Breast epithelium (tissue), 4 donors: ENCODE data around the gene MED28. TPM values are rescaled to one million over a fixed set of nuclear protein-coding genes. Genes with fewer than 3 reads are reported as not detected.

ENCODE experiments used
- DNase-seq, 2 donors: peaks; one replicate each; pipeline ENCODE4 v3.0.0-alpha.2; 2019; ENCODE audit warnings: low spot score in 2 of 2
- H3K27ac ChIP-seq, 2 donors: fragments of 200-600 bp; sonication (generic) in 1 of 2; one replicate each; pipeline ENCODE4 v1.5.1; 2016 to 2019; ENCODE audit warnings: mild to moderate bottlenecking in 1 of 2
- H3K27me3 ChIP-seq, 2 donors: fragments of 200-600 bp; sonication (generic) in 1 of 2; one replicate each; pipeline versions ENCODE4 v1.5.1 to v1.6.0; 2017 to 2019; ENCODE audit warnings: control low read depth in 1 of 2, mild to moderate bottlenecking in 1 of 2
- H3K36me3 ChIP-seq: fragments of 200-600 bp; one replicate; pipeline ENCODE4 v1.5.1; 2019
- H3K4me1 ChIP-seq, 2 donors: fragments of 200-600 bp; sonication (generic); one replicate each; pipeline ENCODE4 v1.5.1; 2016 to 2019; ENCODE audit warnings: control low read depth in 1 of 2
- H3K4me3 ChIP-seq, 3 donors: fragments of 200-600 bp; sonication (generic); 1 replicate in 2 of 3; 2 replicates in 1 of 3; pipeline ENCODE4 v1.5.1; 2016 to 2019; ENCODE audit warnings: mild to moderate bottlenecking in 3 of 3, moderate library complexity in 2 of 3
- H3K9me3 ChIP-seq, 2 donors: fragments of 200-600 bp; sonication (generic) in 1 of 2; one replicate each; pipeline ENCODE4 v1.5.1; 2016 to 2019; ENCODE audit warnings: control low read depth in 1 of 2
- POLR2A ChIP-seq: fragments of 450-650 bp; IDR thresholded peaks from one replicate; pipeline ENCODE4 v1.6.1; 2016; ENCODE audit warnings: antibody characterized with exemption, mild to moderate bottlenecking, moderate library complexity
- POLR2AphosphoS5 ChIP-seq, 3 donors: sonication (generic); formaldehyde crosslinking; IDR thresholded peaks; one replicate each; pipeline ENCODE4 v1.6.1; 2017; ENCODE audit warnings: antibody characterized with exemption in 3 of 3
- intact Hi-C: fragments of 100-400 bp; cut with DNase I; formaldehyde crosslinking; loops from one replicate; pipeline ENCODE4 v1.15.1; 2023; ENCODE audit warnings: low total_unique reads
- total RNA-seq, 3 donors: library from RNA; depleted of rRNA; stranded (reverse); fragments of >200 nt; gene quantifications; one replicate each; pipeline ENCODE4 v1.1.0, GENCODE V29; 2016
- TF ChIP-seq, protein P1 (sequence below), 3 donors: fragments of 450-650 bp; IDR thresholded peaks; one replicate each; pipeline ENCODE4 v1.5.1; 2016 to 2017; ENCODE audit warnings: antibody characterized with exemption in 3 of 3, mild to moderate bottlenecking in 3 of 3, moderate library complexity in 3 of 3

The MED28 gene
- total RNA-seq, 3 donors from 2014 or later = 13.8 to 22.8 (median 19.7) TPM

DNA sequence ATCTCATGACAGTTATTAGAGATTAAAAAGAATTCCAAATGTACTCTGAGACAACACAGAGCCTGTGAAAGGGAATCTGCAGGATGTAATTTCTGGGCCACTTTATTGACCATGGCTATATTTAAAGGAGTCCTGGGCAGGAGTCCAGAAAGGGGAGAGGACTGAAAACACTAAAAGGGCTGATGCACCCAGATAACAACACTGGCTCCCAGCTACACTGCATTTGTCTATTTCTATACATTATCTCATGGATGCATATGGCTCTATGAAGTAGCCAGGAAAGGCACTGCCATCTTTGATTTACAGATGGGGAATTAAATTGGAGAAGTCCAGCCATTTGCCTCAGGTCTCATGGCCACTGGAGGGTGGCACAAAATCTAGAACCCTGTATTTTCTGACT is 56.0 kb downstream of the MED28 start:
- no peaks in the 10 kb centered on the region for H3K4me1 ChIP-seq
- TF ChIP-seq, protein P1, sequence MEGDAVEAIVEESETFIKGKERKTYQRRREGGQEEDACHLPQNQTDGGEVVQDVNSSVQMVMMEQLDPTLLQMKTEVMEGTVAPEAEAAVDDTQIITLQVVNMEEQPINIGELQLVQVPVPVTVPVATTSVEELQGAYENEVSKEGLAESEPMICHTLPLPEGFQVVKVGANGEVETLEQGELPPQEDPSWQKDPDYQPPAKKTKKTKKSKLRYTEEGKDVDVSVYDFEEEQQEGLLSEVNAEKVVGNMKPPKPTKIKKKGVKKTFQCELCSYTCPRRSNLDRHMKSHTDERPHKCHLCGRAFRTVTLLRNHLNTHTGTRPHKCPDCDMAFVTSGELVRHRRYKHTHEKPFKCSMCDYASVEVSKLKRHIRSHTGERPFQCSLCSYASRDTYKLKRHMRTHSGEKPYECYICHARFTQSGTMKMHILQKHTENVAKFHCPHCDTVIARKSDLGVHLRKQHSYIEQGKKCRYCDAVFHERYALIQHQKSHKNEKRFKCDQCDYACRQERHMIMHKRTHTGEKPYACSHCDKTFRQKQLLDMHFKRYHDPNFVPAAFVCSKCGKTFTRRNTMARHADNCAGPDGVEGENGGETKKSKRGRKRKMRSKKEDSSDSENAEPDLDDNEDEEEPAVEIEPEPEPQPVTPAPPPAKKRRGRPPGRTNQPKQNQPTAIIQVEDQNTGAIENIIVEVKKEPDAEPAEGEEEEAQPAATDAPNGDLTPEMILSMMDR (IDR thresholded peaks at IDR 0.05) = no peak
- no peak for TF ChIP-seq POLR2AphosphoS5 (IDR thresholded peaks at IDR 0.05)
- no peak for TF ChIP-seq POLR2A
- no peak for DNase-seq
- intact Hi-C loops = no loop called here
- H3K27ac ChIP-seq = no peak overlapping the region
- peaks cover 5 to 19% of the 10 kb centered on the region in 2 donors for H3K9me3 ChIP-seq
- no peak overlapping the region for H3K4me3 ChIP-seq
- no peaks in the 10 kb centered on the region for H3K27me3 ChIP-seq
- H3K36me3 ChIP-seq = no peaks in the 10 kb centered on the region

DNA sequence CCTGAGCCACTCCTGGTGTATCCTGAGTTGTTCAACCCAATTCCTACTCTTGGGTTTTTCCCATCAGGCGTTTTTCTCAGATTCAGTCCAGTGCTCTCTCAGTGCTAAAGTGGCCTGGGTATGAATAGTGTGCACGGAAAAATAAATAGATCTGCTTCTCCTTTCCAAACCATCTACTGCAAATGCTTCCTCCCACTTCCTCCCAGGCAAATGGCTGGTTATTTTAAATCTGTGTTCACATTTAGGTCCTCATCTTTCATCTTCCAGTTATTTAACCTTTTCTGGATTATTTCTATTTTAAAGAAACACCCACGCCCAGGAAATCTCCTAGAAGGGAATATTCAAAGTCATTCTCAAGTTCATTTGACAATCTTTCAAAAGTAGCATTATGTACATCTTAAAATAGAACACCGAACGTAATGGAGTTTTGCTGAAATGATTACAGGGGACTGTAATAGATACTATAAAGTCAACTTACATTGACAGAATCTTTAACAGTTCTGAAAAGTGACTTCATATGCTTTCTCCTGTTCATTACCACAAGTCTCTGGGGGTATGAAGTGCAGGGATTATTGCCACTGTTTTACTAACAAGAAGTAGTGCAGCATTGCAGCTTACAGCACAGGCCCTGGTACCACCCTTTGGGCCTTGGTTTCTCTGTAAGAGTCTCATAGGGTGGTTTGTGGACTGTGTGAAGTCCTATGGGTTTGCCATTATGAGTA is 66.3 kb downstream of the MED28 start:
- Histone ChIP-seq H3K9me3 (no peaks in the 10 kb centered on the region), H3K27ac (no peak overlapping the region), H3K27me3 (no peaks in the 10 kb centered on the region), H3K36me3 (no peaks in the 10 kb centered on the region), H3K4me1 (no peaks in the 10 kb centered on the region), H3K4me3 (no peak overlapping the region)
- DNase-seq = no peak
- intact Hi-C loops = no loop called here
- TF ChIP-seq POLR2A = no peak
- TF ChIP-seq, protein P1 (IDR thresholded peaks at IDR 0.05) = no peak
- TF ChIP-seq POLR2AphosphoS5 (IDR thresholded peaks at IDR 0.05) = no peak

DNA sequence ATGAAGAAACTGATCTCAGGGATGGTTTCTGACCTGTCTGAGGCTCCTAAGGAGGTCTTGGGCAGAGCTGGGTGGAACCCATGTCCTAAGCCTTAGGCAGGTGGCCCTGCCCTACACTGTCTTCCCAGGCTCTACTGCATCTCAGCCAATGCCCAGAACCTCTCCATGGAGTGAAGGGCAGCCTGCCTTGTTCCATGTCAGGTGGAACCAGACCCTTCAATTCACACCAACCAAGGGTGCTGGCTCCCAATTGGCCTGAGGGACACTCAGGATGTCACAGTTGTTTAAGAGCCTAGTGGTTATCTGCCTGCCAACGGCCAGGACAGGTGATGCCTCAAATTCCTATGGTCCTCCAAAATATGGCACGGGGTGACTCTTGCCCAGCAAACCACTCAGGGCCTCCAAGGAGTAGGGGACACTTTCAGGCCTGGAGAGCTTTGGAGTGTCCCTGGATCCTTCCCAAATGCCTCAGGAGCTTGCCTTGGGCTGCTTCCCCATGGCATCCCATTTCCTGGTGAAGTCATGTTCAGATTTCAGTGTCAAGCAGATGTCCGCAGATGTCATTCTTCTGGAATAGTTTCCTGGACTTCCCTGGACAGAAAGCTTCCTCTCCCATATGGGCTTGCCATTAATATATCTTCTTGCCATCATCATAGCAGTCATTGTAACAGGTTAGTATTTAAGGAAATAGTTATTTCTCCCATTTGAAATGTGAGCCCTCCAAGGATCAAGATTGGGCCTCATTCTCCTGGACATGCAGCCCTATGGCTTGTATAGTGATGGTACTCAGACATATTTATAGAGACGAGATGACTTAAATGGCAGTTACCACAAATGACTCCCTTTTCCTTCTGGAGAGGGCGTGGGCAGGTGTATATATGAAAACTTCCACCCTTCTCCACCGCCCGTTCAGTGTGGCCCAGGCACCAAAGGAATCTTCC is 67.1 kb downstream of the MED28 start:
- Histone ChIP-seq H3K27me3 (no peaks in the 10 kb centered on the region), H3K27ac (no peak overlapping the region), H3K36me3 (no peaks in the 10 kb centered on the region), H3K9me3 (no peaks in the 10 kb centered on the region), H3K4me1 (no peaks in the 10 kb centered on the region), H3K4me3 (no peak overlapping the region)
- no peak for DNase-seq
- intact Hi-C loops = no loop called here
- TF ChIP-seq, protein P1 (IDR thresholded peaks at IDR 0.05) = no peak
- TF ChIP-seq POLR2A (no peak), POLR2AphosphoS5 (IDR thresholded peaks at IDR 0.05) (no peak)

DNA sequence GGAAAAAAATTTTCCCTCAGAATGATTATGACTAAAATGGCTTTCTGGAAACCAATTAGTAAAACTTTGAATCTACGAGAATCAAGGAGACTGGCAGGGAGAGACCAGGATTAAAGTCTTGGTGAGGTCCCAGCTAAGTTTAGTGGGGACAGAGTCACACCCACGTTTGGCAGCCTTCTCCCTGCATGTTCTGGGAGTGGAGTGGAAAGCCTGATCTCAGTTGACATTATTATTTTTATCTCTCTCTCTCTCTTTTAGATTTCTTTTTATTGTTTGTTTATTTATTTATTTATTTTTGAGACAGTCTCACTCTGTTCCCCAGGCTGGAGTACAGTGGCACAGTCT is 67.8 kb downstream of the MED28 start:
- Histone ChIP-seq H3K9me3 (no peaks in the 10 kb centered on the region), H3K4me3 (no peak overlapping the region), H3K4me1 (no peaks in the 10 kb centered on the region), H3K36me3 (no peaks in the 10 kb centered on the region), H3K27me3 (no peaks in the 10 kb centered on the region), H3K27ac (no peak overlapping the region)
- no peak for DNase-seq
- TF ChIP-seq, protein P1 (IDR thresholded peaks at IDR 0.05) = no peak
- TF ChIP-seq POLR2A (no peak), POLR2AphosphoS5 (IDR thresholded peaks at IDR 0.05) (no peak)
- intact Hi-C loops = no loop called here

Other genes with a start within 250 kb of the MED28 start
- gene QDPR, start 102.6 kb upstream of the MED28 start, total RNA-seq = 10 to 100 TPM; 15.1 to 27.4 (median 18.9) TPM
- gene CLRN2, start 99.5 kb upstream of the MED28 start, total RNA-seq = not detected
- gene LAP3, start 37.4 kb upstream of the MED28 start, total RNA-seq = 10 to 100 TPM; 72.4 to 93.4 (median 81.0) TPM
- under 1 TPM in 2 of 3 donors, not detected in 1; 0.33 to 0.59 TPM for gene FAM184B, start 167.0 kb downstream of the MED28 start, total RNA-seq
- 10 to 100 TPM; 28.0 to 41.3 (median 28.2) TPM for gene DCAF16, start 196.1 kb downstream of the MED28 start, total RNA-seq
- under 1 TPM; 0.33 to 0.96 (median 0.59) TPM for gene NCAPG, start 196.3 kb downstream of the MED28 start, total RNA-seq